Activated CD8-positive, alpha-beta memory T cell treated with anti-CD3 and anti-CD28 coated beads for 4 hours (primary cell): ENCODE measurements around the gene KRT81.
"Not testable (repeated sequence)": the region's sequence is repeated elsewhere in the genome, so short reads cannot be mapped to it uniquely, and the experiment has no call there.

ENCODE experiments used
- DNase-seq, 2 donors: peaks; one replicate each; pipeline ENCODE4 v3.0.0-alpha.2; 2020; ENCODE audit warnings: low read depth in 2 of 2

The KRT81 gene

DNA sequence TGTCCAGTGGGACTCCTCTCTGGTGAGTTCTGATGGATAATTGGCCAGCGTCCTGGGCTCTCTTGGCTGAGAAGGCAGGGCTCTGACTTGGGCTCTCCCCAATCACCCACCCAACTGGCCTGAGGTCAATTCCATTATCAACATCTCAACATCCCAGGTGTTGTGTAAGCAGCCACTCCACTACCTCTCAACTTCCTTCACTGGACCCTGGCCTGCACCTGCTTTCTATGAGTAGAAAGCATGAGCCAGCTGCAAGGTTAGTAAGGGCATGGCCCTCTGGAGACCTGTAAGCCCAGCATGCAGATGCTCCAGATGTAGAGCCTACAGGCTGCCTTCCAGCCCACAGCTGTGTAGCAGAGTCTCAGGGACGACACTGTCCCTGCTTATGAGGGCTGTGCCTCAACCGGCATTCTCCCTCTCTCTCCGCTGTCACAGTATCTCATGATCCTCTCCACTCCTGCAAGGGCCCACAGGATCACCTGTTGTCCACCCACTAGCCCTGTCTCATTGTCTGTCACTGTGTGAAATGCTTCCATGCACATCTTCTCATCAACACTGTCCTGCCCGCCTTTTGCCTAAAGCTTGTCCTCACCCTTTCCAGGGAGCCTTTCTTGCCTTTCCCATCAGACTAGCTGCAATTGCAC lies 5.4 kb upstream of the KRT81 start:
- no peak for DNase-seq

DNA sequence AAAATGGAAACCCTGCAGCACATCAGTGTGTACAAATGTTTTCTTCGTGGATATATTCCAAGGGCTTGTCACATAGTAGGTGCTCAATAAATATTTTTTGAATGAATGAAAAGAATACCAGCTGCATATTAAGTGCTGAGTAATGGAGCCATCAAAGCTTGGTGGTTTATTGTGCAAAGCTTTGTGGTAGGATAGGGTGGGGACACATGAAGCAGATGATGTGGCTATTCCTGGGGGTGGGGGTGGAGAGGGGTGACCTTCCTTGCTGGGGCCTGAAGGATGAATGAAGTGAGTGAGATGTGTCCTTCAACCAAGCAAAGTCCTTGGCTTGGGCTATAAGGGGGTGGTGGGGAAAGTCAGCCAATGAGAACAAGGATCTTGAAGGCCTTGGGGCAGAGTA lies 4.3 kb upstream of the KRT81 start:
- DNase-seq = no peak

DNA sequence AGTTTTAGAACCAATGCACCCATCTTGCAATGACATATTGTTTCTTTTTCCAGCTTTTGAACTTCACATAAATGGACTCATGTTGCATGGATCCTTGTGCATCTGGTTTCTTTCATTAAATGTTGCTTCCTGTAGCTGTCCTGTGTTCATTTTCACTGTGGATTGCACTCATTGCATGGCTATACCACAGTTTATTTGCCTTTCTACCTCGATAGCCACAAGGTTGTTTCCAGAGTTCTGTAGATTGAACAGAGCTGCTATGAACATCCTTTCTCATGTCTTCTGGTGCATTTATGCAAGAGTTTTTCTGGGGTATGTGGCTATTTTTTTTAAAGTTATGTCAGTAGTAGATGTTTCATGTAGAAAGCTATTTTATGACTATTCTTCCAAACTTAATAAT lies 3.5 kb upstream of the KRT81 start:
- DNase-seq = no peak

DNA sequence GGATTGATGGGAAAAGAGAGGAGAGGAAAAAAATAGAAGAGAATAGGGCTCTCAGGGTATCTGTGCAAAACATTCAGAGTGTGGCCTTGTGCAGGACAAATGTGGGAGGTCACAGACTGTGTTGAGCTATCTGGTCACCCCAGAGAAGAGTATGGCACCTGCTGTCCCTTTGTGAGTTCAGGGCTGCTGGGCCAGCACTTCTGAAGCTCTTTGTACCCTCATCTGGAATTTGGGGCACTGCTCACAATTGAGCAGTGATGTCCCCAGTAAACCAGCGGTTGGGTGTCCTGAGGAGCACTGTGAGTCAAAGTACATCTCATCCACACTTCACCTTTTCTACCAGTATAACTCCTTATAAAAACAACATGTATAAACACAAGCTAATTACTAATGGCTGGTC lies 2.6 kb upstream of the KRT81 start:
- DNase-seq = no peak

DNA sequence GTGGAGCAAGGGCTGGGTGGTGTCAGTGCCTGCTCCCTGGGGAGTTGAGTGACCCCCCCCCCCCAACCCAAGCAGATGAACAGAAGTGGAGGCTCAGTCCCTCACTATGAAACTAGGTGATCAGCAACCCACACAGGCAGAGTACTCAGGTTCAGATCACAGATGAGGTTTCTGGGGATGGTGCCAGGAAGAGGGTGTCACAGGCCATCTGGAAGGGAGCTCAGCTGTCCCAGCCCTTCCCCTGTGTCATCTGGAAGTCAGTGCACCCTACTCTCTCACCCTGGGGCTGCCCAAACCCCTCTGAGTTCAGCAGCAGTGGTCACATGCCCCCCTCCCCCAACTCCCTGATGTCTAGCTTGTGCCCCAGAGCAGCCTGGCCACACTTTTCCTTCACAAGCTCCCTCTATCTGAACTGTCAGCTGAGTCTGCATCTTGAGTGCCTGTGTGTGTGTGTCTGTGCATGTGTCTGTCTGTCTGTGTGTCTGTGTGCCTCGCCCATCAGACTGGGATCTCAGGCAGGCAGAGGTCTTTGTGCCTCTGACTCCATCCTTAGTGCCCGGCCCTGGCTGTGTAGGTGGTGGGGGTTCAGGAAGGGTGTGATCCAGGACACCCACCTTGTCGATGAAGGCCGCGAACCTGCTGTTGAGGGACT lies 725 bp downstream of the KRT81 start:
- DNase-seq = not testable (repeated sequence)

DNA sequence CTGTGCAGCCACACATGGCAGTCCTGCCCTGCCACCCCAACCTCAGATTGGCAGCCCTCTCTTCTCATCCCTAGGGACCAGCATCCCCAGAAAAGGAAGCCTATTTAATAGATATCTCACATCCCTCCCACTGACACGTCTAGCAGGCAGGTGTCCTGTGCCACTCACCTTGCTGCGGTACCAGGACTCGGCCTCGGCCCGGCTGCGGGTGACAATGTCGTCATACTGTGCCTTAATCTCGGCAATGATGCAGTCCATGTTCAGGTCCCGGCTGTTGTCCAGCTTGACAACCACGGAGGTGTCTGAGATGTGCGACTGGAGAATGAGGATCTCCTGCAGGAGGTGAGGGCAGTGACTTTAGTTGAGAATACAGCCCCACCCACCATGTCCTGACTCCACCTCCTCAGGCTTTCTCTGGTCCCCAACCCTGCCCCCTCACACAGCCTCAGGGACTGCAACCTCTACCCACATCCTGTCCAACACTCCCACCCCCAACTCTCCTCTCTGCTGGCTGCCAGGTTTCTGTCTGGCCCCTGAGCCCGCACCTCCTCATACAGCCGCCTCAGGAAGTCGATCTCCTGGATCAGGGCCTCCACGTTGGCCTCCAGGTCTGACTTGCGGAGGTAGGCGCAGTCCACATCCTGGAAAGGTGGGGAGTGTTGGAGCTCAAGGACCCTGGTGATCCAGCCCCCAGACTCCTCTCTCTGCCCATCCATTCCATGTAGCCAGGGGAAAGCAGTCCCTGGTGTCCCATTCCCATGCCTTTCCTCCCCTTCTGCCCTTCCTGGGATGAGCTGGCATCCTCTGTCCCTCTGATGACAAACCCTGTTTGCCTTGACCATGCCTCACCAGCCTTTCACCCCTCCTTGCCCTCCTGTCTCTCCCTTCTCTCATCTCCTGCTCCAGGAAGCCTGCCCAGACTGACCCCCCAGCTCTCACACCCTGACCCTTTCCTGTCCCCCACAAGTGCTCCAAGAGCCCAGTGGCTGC lies 3.2 kb downstream of the KRT81 start:
- not testable (repeated sequence) for DNase-seq

DNA sequence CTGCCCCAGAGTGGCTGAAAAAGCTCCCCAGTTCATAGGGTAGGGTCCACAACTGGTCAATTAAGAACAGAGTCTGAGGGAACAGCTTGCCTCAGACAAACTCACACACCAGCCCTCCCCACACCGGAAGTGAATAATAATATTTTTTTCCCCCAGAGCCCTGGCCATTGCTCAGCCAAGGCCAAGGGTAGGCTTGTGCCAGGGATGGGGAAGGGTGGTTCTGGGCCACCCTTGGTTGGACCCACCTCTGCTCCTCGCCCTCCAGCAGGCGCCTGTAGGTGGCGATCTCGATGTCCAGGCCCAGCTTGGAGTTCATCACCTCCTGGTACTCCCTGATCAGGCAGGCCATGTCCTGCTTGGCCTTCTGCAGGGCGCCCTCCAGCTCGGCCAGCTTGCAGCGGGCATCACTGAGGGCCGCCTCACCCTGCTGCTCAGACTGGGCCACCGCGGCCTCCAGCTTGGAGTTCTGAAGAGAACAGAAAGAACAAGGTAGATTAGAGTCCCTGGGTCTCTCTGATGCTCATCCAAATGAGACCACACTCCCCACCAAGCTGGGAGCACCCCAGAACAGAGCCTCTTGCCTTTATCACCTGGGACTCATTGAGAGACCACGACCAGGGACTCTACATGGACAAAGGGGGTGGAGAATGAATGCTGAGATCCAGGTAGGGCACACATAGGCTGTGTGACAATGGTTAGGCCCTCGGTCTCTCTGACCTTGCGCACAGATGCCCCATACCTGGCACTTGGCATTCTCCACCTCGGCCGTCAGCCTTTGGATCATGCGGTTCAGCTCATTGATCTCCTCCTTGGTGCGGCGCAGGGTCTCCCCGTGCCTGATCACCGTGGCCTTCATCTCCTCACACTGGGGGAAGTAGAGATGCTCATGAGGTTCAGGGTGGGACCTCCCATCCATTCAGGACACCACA lies 4.2 kb downstream of the KRT81 start:
- DNase-seq = not testable (repeated sequence)

DNA sequence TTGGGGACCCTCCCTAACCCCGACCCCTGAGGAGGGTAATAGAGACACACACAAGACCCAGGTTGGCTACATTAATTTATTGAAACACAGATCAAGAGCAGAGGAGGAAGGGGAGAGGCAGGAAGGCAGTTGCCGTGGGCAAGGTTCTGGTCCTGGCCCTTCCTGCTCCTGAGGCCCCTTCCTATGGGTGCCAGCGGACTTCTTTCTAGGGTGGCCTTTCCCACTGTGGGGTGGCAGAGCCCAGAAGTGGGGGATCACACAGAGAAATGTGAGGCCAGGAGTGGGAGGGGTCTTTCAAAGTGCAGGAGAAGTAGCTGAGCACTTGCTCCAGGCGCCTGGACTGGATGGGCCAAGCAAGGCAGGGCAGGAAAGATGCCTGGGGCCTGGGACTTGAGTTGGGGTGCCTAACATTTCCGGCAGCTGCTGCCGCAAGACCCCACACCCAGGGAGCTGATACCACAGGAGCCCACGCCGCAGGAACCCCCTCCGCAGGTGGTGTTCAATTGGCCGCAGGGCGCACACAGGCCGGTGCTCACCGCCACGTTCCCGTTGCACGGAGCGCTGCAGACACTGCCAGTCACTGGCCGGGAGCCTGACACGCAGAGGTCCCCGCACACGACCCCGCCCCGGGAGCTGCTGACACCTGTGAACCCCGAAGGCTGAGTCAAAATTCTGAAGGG lies 5.3 kb downstream of the KRT81 start:
- DNase-seq = no peak

DNA sequence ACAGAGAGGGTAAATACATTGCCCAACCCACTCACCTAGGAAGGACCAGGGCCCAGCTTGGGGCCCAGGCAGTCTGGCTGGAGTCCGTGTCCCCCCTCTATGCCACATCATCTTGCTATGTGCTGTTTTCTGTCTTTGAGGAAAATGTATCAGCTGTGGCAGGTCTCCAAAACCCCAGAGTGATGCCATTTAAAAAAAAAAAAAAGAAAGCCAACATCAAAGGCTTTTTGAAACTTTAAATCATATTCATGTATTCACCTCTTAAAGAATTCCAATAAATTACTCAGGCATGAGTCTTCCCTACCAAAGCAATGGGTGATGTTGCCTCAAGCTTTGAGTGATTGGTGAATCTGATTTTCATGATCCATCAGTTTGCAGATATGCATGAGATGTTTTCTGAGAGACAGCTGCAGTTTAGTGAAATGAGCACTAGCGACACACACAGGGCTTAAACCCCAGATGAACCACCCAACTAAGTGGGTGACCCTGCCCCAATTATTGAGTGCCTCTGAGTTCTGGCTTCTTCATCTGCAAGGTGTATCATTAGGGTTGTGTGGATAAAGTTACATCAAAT lies 6.1 kb downstream of the KRT81 start:
- DNase-seq = no peak

DNA sequence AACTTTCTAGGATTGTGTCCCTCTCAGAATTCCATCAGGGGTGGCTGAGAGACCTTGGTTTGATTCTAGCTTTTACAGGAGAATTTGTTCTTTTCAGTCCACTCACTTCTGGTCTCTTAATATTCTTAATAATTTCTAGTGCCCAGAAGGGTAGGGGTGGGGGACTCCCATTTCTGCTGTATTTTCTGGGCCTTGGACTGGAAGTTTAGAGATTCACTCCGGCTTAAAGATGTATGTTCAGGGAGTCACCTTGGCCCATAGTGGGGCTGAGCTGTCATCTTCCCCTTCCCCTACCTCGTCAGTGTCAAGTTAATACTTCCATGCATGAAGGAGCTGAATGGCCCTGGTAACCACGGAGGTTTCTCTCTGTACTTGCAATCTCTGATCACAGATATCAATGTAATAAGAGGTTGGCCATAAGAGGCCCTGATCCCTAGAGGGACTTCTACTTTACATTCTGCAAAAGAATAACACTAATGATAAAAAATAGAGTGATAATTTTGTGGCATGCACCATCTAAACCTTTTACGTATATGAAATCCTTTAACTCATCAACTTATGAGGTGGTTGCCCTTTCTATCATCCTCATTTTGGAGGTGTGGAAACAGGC lies 6.7 kb downstream of the KRT81 start:
- DNase-seq = no peak

DNA sequence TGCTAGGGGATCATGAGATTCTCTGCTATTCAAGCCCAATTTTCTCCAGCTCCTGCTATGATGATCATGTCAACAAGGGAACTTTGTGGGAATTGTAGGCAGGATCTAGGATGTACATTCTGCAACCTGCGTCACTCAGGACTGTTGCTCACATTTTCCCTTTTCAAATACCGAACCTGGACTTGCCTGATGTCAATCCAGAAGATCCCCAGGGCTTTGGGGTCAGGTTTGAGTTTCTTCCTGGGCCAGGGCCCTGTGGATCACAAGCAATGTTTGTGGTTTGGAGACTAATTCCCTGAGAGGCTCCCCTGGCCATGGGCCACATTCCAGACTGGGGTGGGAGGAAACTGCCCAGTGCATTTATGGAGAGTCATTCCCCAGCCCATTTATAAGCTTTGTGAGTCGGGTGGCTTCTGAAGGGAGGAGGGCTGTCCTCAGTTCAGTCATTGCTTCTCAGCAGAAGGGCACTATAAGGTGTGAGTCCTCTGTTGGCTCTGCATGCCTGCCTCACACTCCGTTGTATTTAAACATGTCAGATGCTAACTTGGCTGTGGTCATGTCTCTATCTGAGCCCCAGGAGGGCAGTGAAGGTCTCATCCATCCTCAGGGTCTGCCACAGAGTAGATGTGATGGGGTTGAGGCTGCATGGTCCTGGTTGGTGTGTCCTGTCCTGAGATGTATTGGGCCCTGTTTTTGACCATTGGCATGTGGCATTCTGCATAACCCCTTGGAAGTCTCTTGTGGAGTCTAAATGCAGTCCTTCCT lies 10.4 kb downstream of the KRT81 start:
- DNase-seq = no peak

DNA sequence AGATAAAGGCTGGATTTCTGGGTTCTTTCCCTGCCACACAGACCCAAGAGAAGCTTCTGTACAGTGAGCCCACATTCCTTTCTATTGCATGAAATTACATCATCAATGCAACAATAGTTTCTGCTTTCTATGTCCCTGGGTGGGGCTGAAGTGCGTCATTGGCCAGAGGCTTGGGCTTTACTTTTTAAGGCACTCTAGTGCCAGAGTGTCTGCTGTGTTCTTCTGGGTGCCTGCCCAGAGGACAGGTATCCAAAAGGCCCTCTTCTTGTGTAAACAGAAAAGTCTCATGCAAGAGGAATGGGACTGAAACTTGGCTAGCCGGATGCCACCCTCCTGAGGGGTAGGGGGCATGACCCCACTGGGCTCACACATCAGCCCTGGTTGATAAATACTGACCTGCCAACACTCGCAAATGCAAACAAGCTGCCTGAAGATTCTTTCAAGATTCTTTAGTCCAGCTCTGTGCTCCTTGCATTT lies 11.0 kb downstream of the KRT81 start:
- no peak for DNase-seq

DNA sequence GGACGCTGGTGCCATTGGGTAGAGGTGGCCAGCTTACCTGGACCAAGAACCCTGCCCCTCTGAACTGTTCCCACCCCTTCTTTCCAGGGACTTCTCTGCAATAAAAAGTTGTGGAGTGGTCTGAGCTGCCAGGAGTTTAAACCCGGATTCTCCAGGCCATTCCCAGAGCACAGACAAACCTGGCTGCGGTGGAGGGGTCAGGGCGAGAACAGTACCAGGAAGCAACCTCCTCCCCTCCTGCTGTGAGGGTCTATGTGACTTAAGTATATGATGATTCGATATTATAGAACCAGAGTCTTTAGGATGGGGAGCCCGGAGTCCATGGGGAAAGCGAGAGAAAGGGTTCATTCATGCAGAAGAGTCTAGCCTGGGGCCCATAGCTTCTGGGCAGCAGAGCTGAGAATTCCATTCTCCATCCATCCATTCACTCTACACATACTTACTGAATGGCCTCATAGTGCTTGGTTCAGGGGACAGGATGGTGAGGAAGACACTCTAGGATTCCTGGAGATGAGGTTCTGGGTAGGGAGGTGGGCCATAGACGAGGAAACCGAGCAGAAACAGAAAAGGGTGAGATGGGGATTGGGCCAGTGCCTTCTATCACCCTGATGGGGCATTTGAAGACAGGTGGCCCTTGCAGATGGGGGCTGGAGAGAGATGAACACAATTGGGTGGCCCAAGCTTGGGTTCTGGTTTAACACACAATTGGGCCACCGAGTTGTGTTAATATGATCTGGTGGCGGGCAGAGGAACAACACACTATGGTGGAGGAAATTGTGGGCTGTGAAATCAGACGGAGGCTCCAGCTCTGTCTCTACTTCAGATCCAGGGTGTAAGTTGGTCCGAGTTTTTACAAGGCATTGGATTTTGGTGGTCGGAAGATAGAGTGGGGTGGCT lies 11.7 kb downstream of the KRT81 start:
- no peak for DNase-seq

DNA sequence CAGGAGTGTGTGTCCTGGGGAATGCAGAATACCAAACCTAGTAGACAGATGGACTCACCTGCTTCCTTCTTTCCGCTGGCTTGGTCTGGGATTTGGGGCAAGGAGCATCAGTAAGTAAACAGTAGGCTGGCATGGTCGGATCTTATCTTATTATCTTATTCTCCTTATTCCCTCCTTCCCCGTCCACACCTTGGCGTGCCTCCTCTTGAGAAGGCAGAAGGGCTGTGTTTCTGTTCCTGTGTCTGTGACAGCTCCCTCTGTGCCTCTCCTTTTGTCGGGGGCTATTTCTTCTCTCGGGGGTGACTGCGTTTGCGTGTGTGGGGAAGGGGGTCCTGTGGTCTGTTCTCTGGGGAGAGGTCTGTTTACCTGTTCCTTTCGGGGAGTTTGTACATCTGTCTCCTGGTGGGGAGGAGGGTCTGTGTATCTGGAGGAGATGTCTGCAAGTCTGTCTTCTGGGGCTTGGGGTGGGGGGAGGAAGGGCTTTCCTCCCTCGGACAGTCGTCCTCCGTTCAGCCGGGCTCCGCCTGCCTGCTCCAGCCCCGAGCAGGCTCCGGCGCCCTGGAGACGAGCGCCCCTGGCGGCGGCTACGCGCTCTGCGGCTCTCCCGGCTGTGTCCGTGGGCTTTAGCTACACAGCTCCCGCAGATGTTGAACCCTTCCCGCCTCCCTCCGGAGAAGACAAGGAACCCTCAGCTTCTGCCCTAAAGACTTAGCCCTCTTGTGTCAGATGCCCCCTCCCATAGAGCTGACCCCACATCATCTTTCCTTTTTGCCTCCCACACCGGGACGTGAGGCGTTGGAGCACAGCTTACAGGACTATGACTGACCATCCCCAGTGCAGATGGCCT lies 12.5 kb downstream of the KRT81 start:
- peak; percentile 12 to 48 for DNase-seq

DNA sequence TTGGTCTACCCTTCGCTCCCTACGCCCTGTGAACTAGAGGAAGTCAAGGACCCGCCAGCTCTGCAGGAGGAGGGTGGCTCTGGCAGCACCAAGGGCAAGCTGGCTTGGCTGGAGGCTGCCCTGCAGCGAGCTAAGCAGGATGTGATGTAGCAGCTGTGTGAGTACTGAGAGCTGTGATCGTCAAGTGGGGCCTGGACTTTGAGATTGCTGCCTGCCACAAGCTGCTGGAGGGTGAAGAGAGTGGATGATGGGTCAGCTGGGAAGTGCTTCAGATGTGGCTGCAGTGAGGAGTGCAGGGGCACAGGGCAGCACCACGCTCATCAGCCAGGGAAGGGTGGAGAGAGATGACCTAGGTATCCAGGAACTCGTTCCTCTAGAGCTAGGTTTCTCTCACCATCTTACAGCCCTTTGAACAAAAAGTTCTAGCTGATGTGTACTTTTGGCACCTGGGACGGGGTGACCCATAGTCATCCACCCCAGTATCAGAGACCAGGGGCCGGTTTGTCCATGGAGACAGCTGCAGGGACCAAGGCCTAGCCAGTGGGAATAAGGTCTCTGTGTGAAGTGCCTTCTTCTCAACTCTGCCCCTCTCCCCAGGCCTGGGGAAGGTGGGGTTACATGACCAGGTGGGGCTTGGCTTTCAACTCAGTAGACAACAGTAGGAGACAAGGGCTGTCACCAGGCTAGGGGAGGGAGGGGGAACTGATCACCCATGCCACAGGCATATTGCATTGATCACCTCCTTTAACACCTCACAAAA lies 13.7 kb downstream of the KRT81 start:
- DNase-seq = no peak

DNA sequence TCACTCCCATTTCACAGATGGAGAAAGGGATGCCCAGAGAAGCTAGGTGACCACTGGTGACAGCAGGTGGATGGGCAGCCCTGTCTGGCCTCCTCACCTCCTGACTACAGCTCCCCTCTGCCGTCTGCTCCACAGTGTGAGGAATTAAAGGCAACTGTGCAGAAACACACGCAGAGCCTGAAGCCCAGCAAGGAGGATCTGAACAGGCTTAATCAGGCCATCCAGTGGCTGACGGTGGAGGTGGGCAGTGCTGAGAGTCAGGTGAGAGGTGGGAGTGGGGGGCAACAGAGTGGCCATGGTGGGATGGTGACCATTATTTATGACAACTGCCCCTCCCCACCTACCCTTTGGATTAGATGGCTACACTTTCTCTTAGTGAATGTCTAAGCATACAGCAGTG lies 15.6 kb downstream of the KRT81 start:
- DNase-seq = no peak
